GM21423 (cell line): ENCODE measurements around the gene HTRA3.
"Not testable (repeated sequence)": the region's sequence is repeated elsewhere in the genome, so short reads cannot be mapped to it uniquely, and the experiment has no call there.

ENCODE experiments used
- ATAC-seq: cut with Tn5 transposase; IDR thresholded peaks from one replicate; pipeline ENCODE4 v1.9.1; 2021; ENCODE audit warnings: mild to moderate bottlenecking, moderate library complexity; ENCODE audit not compliant: unreplicated experiment

HTRA3 gene

DNA sequence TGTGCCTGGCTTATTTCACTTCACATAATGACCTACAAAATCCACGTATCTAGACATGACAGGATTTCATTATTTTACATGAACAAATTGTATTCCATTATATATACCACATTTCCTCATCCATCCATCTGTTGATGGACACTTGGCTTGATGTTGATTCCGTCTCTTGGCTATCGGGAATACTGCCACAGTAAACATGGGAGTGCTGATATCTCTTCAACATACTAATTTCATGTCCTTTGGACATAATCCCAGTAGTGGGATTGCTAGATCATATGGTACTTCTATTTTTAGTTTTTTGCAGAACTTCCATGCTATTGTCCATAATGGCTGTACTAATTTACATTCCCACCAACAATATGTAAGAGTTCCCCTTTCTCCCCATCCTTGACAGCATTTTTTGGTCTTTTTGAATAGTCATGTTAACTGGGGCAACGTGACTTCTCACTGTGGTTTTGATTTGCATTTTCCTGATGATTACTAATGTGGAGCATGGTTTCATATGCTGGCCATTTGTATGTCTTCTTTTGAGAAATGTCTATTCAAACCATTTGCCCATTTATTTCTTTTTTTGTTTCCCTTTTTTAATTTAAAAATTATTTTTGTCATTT lies 68.9 kb downstream of the HTRA3 start:
- no peak for ATAC-seq

DNA sequence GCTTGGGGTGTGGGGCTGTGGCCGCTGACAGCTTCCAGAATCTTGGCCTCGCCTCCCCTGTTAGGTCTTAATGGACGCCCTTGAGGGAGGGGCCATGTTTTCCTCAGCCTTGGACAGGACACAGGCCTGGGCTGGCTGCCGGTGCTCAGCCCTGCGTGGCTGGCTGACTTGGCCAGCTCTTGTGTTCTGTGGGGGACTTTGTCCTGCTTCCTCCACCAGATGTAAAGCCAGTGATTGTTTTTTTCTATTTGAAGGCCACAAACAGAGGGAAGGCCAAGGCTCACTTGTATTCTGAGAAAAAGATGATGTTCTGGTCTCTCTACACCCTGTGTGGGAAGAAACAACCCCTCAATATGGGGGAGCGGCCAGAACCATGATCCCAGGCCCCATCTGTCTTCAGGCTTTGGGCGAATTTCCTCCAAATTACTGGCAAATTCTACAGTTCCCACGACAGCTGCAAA lies 71.3 kb downstream of the HTRA3 start:
- ATAC-seq: no peak

- not testable (repeated sequence) for ATAC-seq
Measured at GRCh38 chr4:8341281-8341680, 71.7 kb downstream of the HTRA3 start.

DNA sequence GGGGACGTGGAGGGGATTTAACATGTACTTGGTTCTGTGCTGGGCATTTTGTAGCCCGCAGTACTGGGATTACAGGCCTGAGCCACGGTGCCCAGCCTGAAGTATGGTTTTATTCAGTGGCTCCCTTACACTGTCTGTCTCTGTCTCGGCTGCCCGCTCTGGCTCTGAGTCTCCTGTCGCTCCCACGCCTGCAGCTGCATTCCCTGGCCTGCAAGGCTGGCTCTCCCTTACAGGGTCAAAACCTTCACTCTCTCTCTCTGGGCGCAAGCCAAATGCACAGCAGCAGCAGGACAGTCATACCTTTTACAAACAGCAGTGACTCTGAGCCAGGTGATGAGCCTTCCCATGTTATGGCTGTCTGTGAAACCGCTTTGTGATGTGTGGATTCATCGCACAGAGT lies 72.1 kb downstream of the HTRA3 start:
- no peak for ATAC-seq

- ATAC-seq: no peak
Measured at GRCh38 chr4:8342651-8343261, 73.2 kb downstream of the HTRA3 start.

GRCh38 chr4:8343262-8343966 lies 73.9 kb downstream of the HTRA3 start:
- ATAC-seq: no peak

DNA sequence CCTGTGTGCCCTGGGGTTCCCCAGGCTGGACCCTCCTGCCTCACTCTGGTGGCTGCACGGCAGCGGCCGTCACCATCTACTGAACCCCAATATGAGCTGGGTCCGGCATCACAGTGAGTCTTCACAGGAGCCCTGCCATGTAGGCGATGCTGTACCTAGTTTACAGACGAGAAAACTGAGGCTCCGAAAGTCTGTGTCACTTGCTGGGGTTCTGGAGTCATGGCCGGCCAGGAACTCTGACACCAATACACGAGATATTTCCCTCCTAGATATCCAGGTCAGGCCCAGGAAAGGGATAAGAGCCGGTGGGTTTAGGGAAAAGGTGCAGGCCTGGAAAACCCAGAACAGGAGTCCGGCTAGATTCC lies 74.4 kb downstream of the HTRA3 start:
- no peak for ATAC-seq

- no peak for ATAC-seq
Measured at GRCh38 chr4:8344377-8344776, 74.8 kb downstream of the HTRA3 start.

- no peak for ATAC-seq
Measured at GRCh38 chr4:8345053-8345945, 75.7 kb downstream of the HTRA3 start.

GRCh38 chr4:8345946-8346814 lies 76.6 kb downstream of the HTRA3 start:
- ATAC-seq: no peak

- no peak for ATAC-seq
Measured at GRCh38 chr4:8346838-8347605, 77.5 kb downstream of the HTRA3 start.

- ATAC-seq: no peak
Measured at GRCh38 chr4:8347660-8348059, 78.1 kb downstream of the HTRA3 start.

DNA sequence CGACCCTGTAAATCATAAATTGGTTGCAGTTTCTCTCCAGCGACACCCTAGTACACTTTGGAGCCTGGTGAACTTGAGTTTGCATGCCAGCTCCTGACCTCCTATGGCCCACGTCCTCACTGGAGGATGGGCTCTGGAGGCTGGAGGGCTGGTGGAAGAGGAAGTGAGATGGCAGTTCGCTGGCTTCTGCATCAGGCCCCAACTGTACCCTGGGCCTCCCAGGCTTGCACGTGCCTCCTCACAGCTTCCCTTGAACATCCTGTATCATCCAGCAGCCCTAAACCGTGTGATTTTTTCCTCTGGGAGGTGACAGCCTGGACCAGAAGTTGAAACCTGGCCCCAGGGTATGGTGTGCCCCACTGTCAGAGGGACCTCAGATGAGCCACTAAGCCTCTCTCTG lies 78.5 kb downstream of the HTRA3 start:
- ATAC-seq: no peak

GRCh38 chr4:8349236-8349635 lies 79.7 kb downstream of the HTRA3 start:
- ATAC-seq: not testable (repeated sequence)

DNA sequence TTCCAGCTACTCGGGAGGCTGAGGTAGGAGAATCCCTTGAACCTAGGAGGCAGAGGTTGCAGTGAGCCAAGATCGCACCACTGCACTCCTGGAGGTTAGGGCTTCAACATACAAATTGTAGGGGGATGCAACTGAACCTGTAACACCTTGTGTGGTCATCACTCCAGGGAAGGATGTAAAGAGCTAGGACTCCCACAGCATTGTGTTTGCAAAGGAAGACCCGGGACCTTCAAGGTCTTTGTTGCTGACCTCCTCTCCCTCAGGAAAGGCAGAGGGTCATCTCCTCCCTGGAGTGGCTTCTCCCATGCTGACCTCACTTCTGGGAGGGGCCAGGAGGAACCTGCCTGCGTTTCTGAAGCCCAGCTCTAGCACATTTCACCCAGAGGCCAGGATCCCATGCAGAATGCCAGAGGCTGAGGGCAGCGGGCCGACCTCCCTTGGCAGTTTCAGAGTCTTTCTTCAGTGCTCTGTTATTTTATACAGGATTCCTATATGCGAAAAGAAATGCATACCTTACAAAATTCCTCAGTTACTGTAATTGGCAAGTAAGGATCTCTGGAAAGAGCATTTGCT lies 80.2 kb downstream of the HTRA3 start:
- no peak for ATAC-seq

GRCh38 chr4:8350352-8350751 lies 80.8 kb downstream of the HTRA3 start:
- ATAC-seq: no peak

DNA sequence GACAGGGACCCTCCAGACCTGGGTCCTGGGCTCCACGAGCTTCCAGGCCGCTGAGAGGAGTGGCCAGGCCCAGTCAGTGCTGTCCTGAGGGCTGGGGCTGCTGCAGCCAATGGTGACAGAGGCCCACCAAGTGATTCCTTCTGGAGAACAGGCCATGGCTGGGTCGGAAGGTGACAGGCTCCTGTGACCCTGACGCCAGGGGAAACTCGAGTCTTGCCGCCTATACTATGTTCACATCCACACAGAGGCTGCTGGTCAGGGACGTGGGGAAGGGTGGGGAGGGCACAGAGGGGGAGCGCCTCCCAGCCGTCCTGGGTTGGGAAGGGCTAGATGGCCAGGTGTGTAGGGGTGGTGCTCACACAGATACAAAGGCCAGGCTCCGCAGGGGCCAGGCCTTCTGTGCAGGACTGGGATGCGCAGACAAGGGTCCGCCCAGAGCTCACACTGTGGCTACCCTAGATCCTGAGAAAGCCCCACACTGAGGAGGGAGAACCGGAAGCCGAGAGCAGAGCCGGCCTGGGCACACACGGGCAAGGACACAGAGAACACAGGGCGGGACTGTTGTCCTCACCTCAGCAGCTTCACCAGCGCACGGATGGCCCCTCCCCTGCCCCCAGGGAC lies 81.4 kb downstream of the HTRA3 start:
- no peak for ATAC-seq

- no peak for ATAC-seq
Measured at GRCh38 chr4:8351931-8352367, 82.4 kb downstream of the HTRA3 start.
